ENCODE data around the gene CCNI2.

CCNI2 gene

GRCh38 chr5:132746954-132747615, at the start of gene CCNI2:
TSS of gene CCNI2 (plus strand) at chr5:132747426. CDS start at chr5:132747496, 70 bp downstream.
- peak; percentile 36 for DNase-seq (ENCODE audit: low read depth, low spot score)

GRCh38 chr5:132704875-132705274, 42.4 kb upstream of the CCNI2 start:
- no peak for DNase-seq (ENCODE audit: low read depth, low spot score)

- no peak for DNase-seq (ENCODE audit: low read depth, low spot score)
Observed at GRCh38 chr5:132708645-132709044, 38.6 kb upstream of the CCNI2 start.

GRCh38 chr5:132714456-132715307, 32.5 kb upstream of the CCNI2 start:
- DNase-seq (ENCODE audit: low read depth, low spot score): no peak

GRCh38 chr5:132718544-132719312, 28.5 kb upstream of the CCNI2 start:
- DNase-seq (ENCODE audit: low read depth, low spot score): no peak

- DNase-seq (ENCODE audit: low read depth, low spot score): no peak
Observed at GRCh38 chr5:132725745-132726144, 21.5 kb upstream of the CCNI2 start.

GRCh38 chr5:132729896-132730295, 17.3 kb upstream of the CCNI2 start:
- no peak for DNase-seq (ENCODE audit: low read depth, low spot score)

GRCh38 chr5:132733499-132734148, 13.6 kb upstream of the CCNI2 start:
- DNase-seq (ENCODE audit: low read depth, low spot score): no peak

GRCh38 chr5:132734687-132735086, 12.5 kb upstream of the CCNI2 start:
- DNase-seq (ENCODE audit: low read depth, low spot score): no peak

- peak; percentile 95 for DNase-seq (ENCODE audit: low read depth, low spot score)
Observed at GRCh38 chr5:132736853-132737833, 10.1 kb upstream of the CCNI2 start, which contains the start of gene KIF3A. TSS of gene KIF3A (minus strand) at chr5:132737546. CDS start at chr5:132737419, 127 bp downstream.

- DNase-seq (ENCODE audit: low read depth, low spot score): no peak
Observed at GRCh38 chr5:132737982-132738681, 9.1 kb upstream of the CCNI2 start.

- DNase-seq (ENCODE audit: low read depth, low spot score): no peak
Observed at GRCh38 chr5:132739232-132739631, 8.0 kb upstream of the CCNI2 start.

- no peak for DNase-seq (ENCODE audit: low read depth, low spot score)
Observed at GRCh38 chr5:132742158-132742557, 5.1 kb upstream of the CCNI2 start.

- DNase-seq (ENCODE audit: low read depth, low spot score): no peak
Observed at GRCh38 chr5:132742626-132743025, 4.6 kb upstream of the CCNI2 start.

- no peak for DNase-seq (ENCODE audit: low read depth, low spot score)
Observed at GRCh38 chr5:132744659-132745058, 2.6 kb upstream of the CCNI2 start.

- no peak for DNase-seq (ENCODE audit: low read depth, low spot score)
Observed at GRCh38 chr5:132746592-132746953, 653 bp upstream of the CCNI2 start.

GRCh38 chr5:132747616-132748440, 602 bp downstream of the CCNI2 start:
- DNase-seq (ENCODE audit: low read depth, low spot score): peak; percentile 8

GRCh38 chr5:132748522-132749000, 1.3 kb downstream of the CCNI2 start:
- DNase-seq (ENCODE audit: low read depth, low spot score): no peak

GRCh38 chr5:132749506-132749905, 2.3 kb downstream of the CCNI2 start:
- no peak for DNase-seq (ENCODE audit: low read depth, low spot score)

All from activated CD4-positive, CD25-positive, alpha-beta regulatory T cell treated with anti-CD3 and anti-CD28 coated beads, Interleukin-2, amount 50 U/mL, for 16 hours (primary cell).